ENCODE data around the gene TRPM8. TPM values are rescaled to one million over a fixed set of nuclear protein-coding genes. Genes with fewer than 3 reads are reported as not detected.

TRPM8 gene
- total and polyA plus RNA-seq, 2 of the 13 experiments (the other 11 are each of a cell fraction or from before 2014, with no cell fraction given) = 0.12 TPM; not detected in 1

- no peak for TF ChIP-seq ZNF784 (CRISPR knock-in tag; IDR thresholded peaks at IDR 0.05; ENCODE audit: borderline replicate concordance)
- no peak for TF ChIP-seq AKAP8 (CRISPR knock-in tag; IDR thresholded peaks at IDR 0.05)
- TF ChIP-seq ZNF563 (CRISPR knock-in tag; IDR thresholded peaks at IDR 0.05) = no peak
- TF ChIP-seq ZNF326 (CRISPR knock-in tag; IDR thresholded peaks at IDR 0.05; ENCODE audit: borderline replicate concordance) = no peak
- no peak for TF ChIP-seq ZNF572 (CRISPR knock-in tag; IDR thresholded peaks at IDR 0.05)
- TF ChIP-seq DBP (CRISPR knock-in tag; IDR thresholded peaks at IDR 0.05; ENCODE audit: not compliant biosample characterization) = no peak
- peak; percentile 87 for TF ChIP-seq NKX3-1 (CRISPR knock-in tag; IDR thresholded peaks at IDR 0.05)
- peak; percentile 79; the same call in 1 of the 2 replicates for TF ChIP-seq ZNF605 (CRISPR knock-in tag; IDR thresholded peaks at IDR 0.05)
- no peak for TF ChIP-seq ZBTB39 (CRISPR knock-in tag; IDR thresholded peaks at IDR 0.05)
- no peak for TF ChIP-seq FOXO1 (CRISPR knock-in tag; IDR thresholded peaks at IDR 0.05)
- no peak for TF ChIP-seq GLMP (CRISPR knock-in tag; IDR thresholded peaks at IDR 0.05; ENCODE audit: borderline replicate concordance)
- TF ChIP-seq ZNF639 (CRISPR knock-in tag; conservative IDR thresholded peaks at IDR 0.05) = no peak
- TF ChIP-seq KDM1A (CRISPR knock-in tag; IDR thresholded peaks at IDR 0.05) = no peak
- no peak for TF ChIP-seq ZNF615 (CRISPR knock-in tag; IDR thresholded peaks at IDR 0.05; ENCODE audit: borderline replicate concordance)
- TF ChIP-seq MAX (IDR thresholded peaks at IDR 0.05) = no peak
- TF ChIP-seq MXD3 (CRISPR knock-in tag; IDR thresholded peaks at IDR 0.05) = 0 out of 2 replicates have a peak, but pooled peaks have one; percentile 65
- 0 out of 2 replicates have a peak, but pooled peaks have one; percentile 33 for TF ChIP-seq E2F1 (CRISPR knock-in tag; IDR thresholded peaks at IDR 0.05)
- TF ChIP-seq ZNF354B (CRISPR knock-in tag; IDR thresholded peaks at IDR 0.05) = no peak
- peak; percentile 49; the same call in 1 of the 2 replicates for TF ChIP-seq ZNF709 (CRISPR knock-in tag; IDR thresholded peaks at IDR 0.05)
- TF ChIP-seq CREBL2 (CRISPR knock-in tag; IDR thresholded peaks at IDR 0.05; ENCODE audit: borderline replicate concordance) = no peak
- TF ChIP-seq SMAD9 (CRISPR knock-in tag; IDR thresholded peaks at IDR 0.05) = no peak
Measured at GRCh38 chr2:233912691-233913423, 4.3 kb upstream of the TRPM8 start (continued).
